ENCODE data around the gene VSIG10.

VSIG10 gene, protein sequence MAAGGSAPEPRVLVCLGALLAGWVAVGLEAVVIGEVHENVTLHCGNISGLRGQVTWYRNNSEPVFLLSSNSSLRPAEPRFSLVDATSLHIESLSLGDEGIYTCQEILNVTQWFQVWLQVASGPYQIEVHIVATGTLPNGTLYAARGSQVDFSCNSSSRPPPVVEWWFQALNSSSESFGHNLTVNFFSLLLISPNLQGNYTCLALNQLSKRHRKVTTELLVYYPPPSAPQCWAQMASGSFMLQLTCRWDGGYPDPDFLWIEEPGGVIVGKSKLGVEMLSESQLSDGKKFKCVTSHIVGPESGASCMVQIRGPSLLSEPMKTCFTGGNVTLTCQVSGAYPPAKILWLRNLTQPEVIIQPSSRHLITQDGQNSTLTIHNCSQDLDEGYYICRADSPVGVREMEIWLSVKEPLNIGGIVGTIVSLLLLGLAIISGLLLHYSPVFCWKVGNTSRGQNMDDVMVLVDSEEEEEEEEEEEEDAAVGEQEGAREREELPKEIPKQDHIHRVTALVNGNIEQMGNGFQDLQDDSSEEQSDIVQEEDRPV

DNA sequence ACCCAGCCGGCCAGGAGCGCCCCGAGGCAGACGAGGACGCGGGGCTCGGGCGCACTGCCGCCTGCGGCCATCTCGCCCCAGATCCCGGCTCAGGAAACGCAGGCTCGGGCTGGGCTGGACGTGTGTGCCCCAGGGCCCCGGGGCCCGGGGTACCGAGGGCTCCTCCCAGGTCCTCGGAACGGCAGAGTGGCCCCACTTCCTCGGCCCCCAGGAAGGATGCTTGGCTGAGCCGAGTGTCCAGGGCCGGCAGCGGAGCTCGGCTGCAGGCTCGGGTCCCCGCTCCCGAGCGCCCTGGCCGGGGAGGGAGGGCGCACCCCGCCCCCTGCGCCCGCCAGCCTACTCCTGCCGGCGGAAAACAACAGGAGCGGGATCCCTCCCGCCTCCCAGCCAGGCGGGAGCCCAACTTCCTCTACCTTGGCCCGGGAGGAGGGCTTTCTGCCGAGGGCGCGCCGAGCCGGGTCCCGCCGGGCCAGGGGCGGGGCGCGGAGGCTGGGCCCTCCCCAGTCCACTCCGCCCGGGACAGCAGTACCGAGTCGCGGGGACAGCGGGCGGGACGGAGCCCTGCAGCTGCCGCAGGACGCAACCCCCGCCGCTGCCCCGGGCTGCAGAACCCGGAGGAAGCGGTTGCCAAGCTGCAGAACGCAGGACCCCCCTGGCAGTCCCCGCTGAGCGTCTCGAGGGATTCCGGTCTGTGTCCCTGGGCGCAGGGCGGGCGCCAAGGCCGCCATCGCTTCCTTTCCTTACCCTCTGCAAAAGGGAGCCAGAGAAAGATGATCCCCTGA, at the start of gene VSIG10:
Gene VSIG10, minus strand, starts transcription at position 411 of the 782 bp plus-strand sequence. Its CDS starts 340 bp downstream, at position 71.
- Histone ChIP-seq H3K36me3 (replicated peaks) (no peaks in the 10 kb centered on the region), H3K27ac (no peak within 1 kb of the TSS), H3K27me3 (replicated peaks) (no peaks in the 10 kb centered on the region), H3K4me3 (ENCODE audit: low read depth, low read length) (peak within 1 kb of the TSS; percentile 71)
- in situ Hi-C loops (cut with HindIII; ENCODE audit: low pct_ligation_motif_present, low sequenced_read_pairs) = no loop called here
- no peak for DNase-seq
- TF ChIP-seq, protein P1, sequence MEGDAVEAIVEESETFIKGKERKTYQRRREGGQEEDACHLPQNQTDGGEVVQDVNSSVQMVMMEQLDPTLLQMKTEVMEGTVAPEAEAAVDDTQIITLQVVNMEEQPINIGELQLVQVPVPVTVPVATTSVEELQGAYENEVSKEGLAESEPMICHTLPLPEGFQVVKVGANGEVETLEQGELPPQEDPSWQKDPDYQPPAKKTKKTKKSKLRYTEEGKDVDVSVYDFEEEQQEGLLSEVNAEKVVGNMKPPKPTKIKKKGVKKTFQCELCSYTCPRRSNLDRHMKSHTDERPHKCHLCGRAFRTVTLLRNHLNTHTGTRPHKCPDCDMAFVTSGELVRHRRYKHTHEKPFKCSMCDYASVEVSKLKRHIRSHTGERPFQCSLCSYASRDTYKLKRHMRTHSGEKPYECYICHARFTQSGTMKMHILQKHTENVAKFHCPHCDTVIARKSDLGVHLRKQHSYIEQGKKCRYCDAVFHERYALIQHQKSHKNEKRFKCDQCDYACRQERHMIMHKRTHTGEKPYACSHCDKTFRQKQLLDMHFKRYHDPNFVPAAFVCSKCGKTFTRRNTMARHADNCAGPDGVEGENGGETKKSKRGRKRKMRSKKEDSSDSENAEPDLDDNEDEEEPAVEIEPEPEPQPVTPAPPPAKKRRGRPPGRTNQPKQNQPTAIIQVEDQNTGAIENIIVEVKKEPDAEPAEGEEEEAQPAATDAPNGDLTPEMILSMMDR (IDR thresholded peaks at IDR 0.05; ENCODE audit: low read depth, low read length, missing control alignments) = no peak

- H3K4me3 ChIP-seq (ENCODE audit: low read depth, low read length) = no peak overlapping the region
- H3K27me3 ChIP-seq (replicated peaks) = no peaks in the 10 kb centered on the region
- H3K36me3 ChIP-seq (replicated peaks) = peaks cover 25% of the 10 kb centered on the region
- TF ChIP-seq, protein P1 (IDR thresholded peaks at IDR 0.05; ENCODE audit: low read depth, low read length, missing control alignments) = no peak
- no peak for DNase-seq
- in situ Hi-C loops (cut with HindIII; ENCODE audit: low pct_ligation_motif_present, low sequenced_read_pairs) = no loop called here
- H3K27ac ChIP-seq = no peak overlapping the region
These were observed 47.9 kb upstream of the VSIG10 start for GRCh38 chr12:118151755-118152154.

DNA sequence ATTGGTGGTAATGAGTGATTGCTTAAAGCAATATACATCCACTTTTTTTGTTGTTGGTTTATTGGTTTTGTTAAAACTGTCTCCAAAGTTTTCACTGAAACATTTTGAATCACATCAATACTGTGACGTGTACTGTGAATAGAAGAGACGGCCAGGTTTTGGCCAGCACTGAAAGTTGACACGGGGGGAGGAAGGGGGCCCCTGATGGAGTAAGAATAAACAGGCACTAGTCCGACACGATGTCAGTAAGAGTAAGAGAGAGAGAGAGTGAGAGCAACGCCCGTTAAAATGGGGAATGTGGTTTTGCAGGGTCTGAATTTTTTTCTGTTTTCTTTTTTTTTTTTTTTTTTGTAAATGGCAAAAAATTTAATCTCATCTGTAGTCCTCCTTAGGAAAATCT, 46.8 kb upstream of the VSIG10 start:
- Histone ChIP-seq H3K27ac (no peak overlapping the region), H3K4me3 (ENCODE audit: low read depth, low read length) (no peak overlapping the region)

DNA sequence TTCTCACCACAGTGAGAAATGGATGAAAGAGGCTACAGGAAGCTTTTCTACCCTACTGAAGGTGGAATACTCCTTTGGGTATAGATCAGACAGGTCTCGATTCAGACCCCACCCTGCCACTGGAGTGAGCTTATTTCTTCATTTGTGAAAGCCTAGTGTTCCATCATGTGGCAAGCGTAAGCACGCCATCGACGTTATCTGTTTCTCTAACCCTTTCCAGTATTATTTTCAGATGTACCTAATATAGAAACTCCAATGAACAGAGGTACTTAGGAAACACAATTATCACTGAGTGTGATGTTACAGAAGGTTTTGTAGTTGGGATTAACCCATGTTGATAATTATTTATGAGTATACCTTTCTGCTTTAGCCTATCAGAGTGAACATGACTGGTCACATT, 44.5 kb upstream of the VSIG10 start:
- TF ChIP-seq, protein P1 (IDR thresholded peaks at IDR 0.05; ENCODE audit: low read depth, low read length, missing control alignments) = no peak
- Histone ChIP-seq H3K27me3 (replicated peaks) (no peaks in the 10 kb centered on the region), H3K27ac (no peak overlapping the region), H3K4me3 (ENCODE audit: low read depth, low read length) (no peak overlapping the region), H3K36me3 (replicated peaks) (peaks cover 41% of the 10 kb centered on the region)
- DNase-seq = no peak
- in situ Hi-C loops (cut with HindIII; ENCODE audit: low pct_ligation_motif_present, low sequenced_read_pairs) = no loop called here

More for the DNA sequence above, 46.8 kb upstream of the VSIG10 start:
- no peaks in the 10 kb centered on the region for H3K27me3 ChIP-seq (replicated peaks)
- in situ Hi-C loops (cut with HindIII; ENCODE audit: low pct_ligation_motif_present, low sequenced_read_pairs) = no loop called here
- H3K36me3 ChIP-seq (replicated peaks) = peaks cover 32% of the 10 kb centered on the region
- TF ChIP-seq, protein P1 (IDR thresholded peaks at IDR 0.05; ENCODE audit: low read depth, low read length, missing control alignments) = no peak
- no peak for DNase-seq

DNA sequence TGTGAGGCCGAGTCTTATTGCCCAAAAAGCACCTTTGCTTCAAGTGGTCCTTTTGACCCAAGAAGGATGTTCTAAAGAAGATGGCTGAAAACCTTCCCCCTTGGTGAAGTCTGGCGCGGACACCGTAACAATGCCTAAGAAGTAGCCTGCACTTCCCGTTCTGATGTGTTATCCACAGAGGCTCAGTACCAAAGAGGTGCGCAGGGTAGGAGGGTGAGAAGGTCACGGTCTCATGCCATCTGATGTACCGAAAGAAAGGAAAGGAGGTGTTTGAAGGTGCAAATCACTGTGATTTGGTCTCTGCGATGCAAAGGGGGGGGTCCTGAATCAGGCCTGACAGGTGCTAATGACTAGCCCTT, 42.0 kb upstream of the VSIG10 start:
- in situ Hi-C loops (cut with HindIII; ENCODE audit: low pct_ligation_motif_present, low sequenced_read_pairs) = no loop called here
- peaks cover 51% of the 10 kb centered on the region for H3K36me3 ChIP-seq (replicated peaks)
- TF ChIP-seq, protein P1 (IDR thresholded peaks at IDR 0.05; ENCODE audit: low read depth, low read length, missing control alignments) = no peak
- no peaks in the 10 kb centered on the region for H3K27me3 ChIP-seq (replicated peaks)
- DNase-seq = no peak
- H3K27ac ChIP-seq = no peak overlapping the region
- no peak overlapping the region for H3K4me3 ChIP-seq (ENCODE audit: low read depth, low read length)

Data from brain microvascular endothelial cell (primary cell).